Measurements from ENCODE around the gene CTNNA3. TPM values are rescaled to one million over a fixed set of nuclear protein-coding genes. Genes with fewer than 3 reads are reported as not detected.

The CTNNA3 gene
- total RNA-seq, 4 donors from 2014 or later: 0.47 to 3.3 (median 0.80) TPM; not detected in 1

GRCh38 chr10:65964205-65964604 is 1731.8 kb downstream of the CTNNA3 start:
- no peak for DNase-seq
- Histone ChIP-seq H3K9me3 (no peaks in the 10 kb centered on the region), H3K27me3 (no peaks in the 10 kb centered on the region), H3K27ac (no peak overlapping the region), H3K36me3 (no peaks in the 10 kb centered on the region), H3K4me1 (no peaks in the 10 kb centered on the region), H3K4me3 (no peak overlapping the region)
- TF ChIP-seq POLR2A (IDR thresholded peaks at IDR 0.05) (no peak), CTCF (IDR thresholded peaks at IDR 0.05) (no peak)

GRCh38 chr10:65952086-65952485 is 1743.9 kb downstream of the CTNNA3 start:
- H3K4me1 ChIP-seq: no peaks in the 10 kb centered on the region
- DNase-seq: no peak
- H3K9me3 ChIP-seq: no peaks in the 10 kb centered on the region
- H3K27me3 ChIP-seq: no peaks in the 10 kb centered on the region
- H3K27ac ChIP-seq: no peak overlapping the region
- no peaks in the 10 kb centered on the region for H3K36me3 ChIP-seq
- no peak for TF ChIP-seq POLR2A (IDR thresholded peaks at IDR 0.05)
- TF ChIP-seq CTCF (IDR thresholded peaks at IDR 0.05): no peak
- no peak overlapping the region for H3K4me3 ChIP-seq

GRCh38 chr10:65950075-65950474 is 1745.9 kb downstream of the CTNNA3 start:
- no peak overlapping the region for H3K4me3 ChIP-seq
- no peak for DNase-seq
- no peaks in the 10 kb centered on the region for H3K9me3 ChIP-seq
- H3K36me3 ChIP-seq: no peaks in the 10 kb centered on the region
- H3K27me3 ChIP-seq: no peaks in the 10 kb centered on the region
- no peaks in the 10 kb centered on the region for H3K4me1 ChIP-seq
- TF ChIP-seq CTCF (IDR thresholded peaks at IDR 0.05) (no peak), POLR2A (IDR thresholded peaks at IDR 0.05) (no peak)
- H3K27ac ChIP-seq: no peak overlapping the region

GRCh38 chr10:65949526-65949925 is 1746.5 kb downstream of the CTNNA3 start:
- Histone ChIP-seq H3K27ac (no peak overlapping the region), H3K36me3 (no peaks in the 10 kb centered on the region), H3K9me3 (no peaks in the 10 kb centered on the region), H3K27me3 (no peaks in the 10 kb centered on the region), H3K4me3 (no peak overlapping the region), H3K4me1 (no peaks in the 10 kb centered on the region)
- DNase-seq: no peak
- no peak for TF ChIP-seq POLR2A (IDR thresholded peaks at IDR 0.05)
- no peak for TF ChIP-seq CTCF (IDR thresholded peaks at IDR 0.05)

GRCh38 chr10:65945061-65945460 is 1750.9 kb downstream of the CTNNA3 start:
- no peak for TF ChIP-seq POLR2A (IDR thresholded peaks at IDR 0.05)
- TF ChIP-seq CTCF (IDR thresholded peaks at IDR 0.05): no peak
- no peak for DNase-seq
- Histone ChIP-seq H3K36me3 (no peaks in the 10 kb centered on the region), H3K27ac (no peak overlapping the region), H3K4me3 (no peak overlapping the region), H3K27me3 (no peaks in the 10 kb centered on the region), H3K4me1 (no peaks in the 10 kb centered on the region), H3K9me3 (no peaks in the 10 kb centered on the region)

GRCh38 chr10:65943451-65943850 is 1752.5 kb downstream of the CTNNA3 start:
- H3K27ac ChIP-seq: no peak overlapping the region
- no peak overlapping the region for H3K4me3 ChIP-seq
- no peaks in the 10 kb centered on the region for H3K27me3 ChIP-seq
- DNase-seq: no peak
- no peaks in the 10 kb centered on the region for H3K4me1 ChIP-seq
- H3K36me3 ChIP-seq: no peaks in the 10 kb centered on the region
- H3K9me3 ChIP-seq: no peaks in the 10 kb centered on the region
- no peak for TF ChIP-seq CTCF (IDR thresholded peaks at IDR 0.05)
- TF ChIP-seq POLR2A (IDR thresholded peaks at IDR 0.05): no peak
